Measurements from ENCODE around the gene NOS3. TPM values are rescaled to one million over a fixed set of nuclear protein-coding genes. Genes with fewer than 3 reads are reported as not detected.
A peak's percentile ranks its signal among the peaks of the same experiment; 100 is the strongest.

Gene NOS3
- total RNA-seq, 3 donors from 2014 or later, result 3.8 to 35.1 (median 5.1) TPM

DNA sequence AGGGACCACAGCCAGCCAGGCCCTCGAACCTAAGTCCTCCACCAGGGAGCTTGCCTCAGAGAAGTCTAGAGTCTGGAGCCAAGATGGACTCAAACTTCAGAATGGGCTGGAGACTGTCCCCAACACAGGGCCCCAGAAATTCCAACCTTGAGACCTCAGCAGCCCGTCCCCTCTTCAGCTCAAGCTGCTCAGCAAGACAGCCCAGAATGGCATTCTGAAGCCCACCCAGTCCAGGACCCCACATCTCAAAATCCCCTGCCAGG, 28.6 kb upstream of the NOS3 start:
- TF ChIP-seq CTCF (IDR thresholded peaks at IDR 0.05) (no peak), POLR2A (IDR thresholded peaks at IDR 0.05) (no peak), POLR2AphosphoS5 (IDR thresholded peaks at IDR 0.05) (no peak)
- Histone ChIP-seq H3K36me3 (no peaks in the 10 kb centered on the region), H3K4me1 (no peaks in the 10 kb centered on the region), H3K4me3 (no peak overlapping the region), H3K9me3 (no peaks in the 10 kb centered on the region), H3K27me3 (peaks cover 0 to 53% of the 10 kb centered on the region in 2 donors), H3K27ac (no peak overlapping the region)
- intact Hi-C loops (cut with DNase I; ENCODE audit: low total_unique reads), result loop anchor here (10.0 kb wide), 1 partner anchor 67 kb away; no protein-coding TSS in a partner anchor
- DNase-seq (ENCODE audit: low spot score in 2 of 2), result no peak

DNA sequence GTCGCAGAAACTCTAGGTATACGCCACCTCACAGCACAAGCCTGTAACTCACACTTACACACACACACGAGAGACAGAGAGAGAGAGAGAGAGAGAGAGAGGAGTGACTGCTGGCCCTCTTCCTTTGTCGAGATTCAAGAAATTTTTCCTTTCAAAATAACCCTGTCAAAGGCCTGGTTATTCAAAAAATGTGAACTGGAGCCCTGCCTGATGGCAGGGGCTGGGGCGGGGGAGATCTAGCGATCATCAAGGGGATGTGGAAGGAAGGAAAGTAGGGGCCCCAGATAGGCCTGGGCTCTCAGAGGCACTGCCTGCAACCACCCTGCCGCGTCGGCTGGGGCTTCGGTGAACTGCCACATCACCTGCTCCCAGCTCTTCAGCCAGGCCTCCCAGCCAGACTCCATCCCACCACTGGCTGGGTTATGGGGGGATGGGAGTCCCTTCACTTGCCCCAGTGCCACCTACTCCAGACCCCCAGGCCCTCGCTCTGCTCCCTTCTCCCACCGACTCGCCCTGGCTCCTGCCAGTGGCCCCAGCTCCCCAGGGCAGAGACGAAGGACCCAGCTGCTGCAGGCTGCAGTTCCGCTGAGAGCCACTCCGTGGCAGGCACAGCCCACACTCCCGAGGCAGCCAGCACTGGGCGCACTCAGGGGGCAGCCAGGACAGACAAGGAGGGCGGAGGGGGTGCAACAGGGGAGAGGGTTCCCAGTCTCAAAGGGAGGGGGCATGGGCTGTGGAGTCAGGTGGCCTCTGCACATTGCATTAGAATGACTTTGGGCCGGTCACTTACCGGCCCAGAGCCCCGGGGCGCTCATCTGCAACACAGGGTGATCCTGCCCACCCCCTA, 28.0 kb upstream of the NOS3 start:
- no peaks in the 10 kb centered on the region for H3K9me3 ChIP-seq
- TF ChIP-seq POLR2A (IDR thresholded peaks at IDR 0.05), result no peak
- TF ChIP-seq CTCF (IDR thresholded peaks at IDR 0.05), result peak in 2 of 3 donors; percentile 60 to 66
- DNase-seq (ENCODE audit: low spot score in 2 of 2), result no peak
- intact Hi-C loops (cut with DNase I; ENCODE audit: low total_unique reads), result loop anchor here (10.0 kb wide), 1 partner anchor 68 kb away; no protein-coding TSS in a partner anchor
- no peak overlapping the region for H3K27ac ChIP-seq
- H3K27me3 ChIP-seq, result peaks cover 0 to 48% of the 10 kb centered on the region in 2 donors
- H3K36me3 ChIP-seq, result no peaks in the 10 kb centered on the region
- no peak overlapping the region for H3K4me3 ChIP-seq
- no peaks in the 10 kb centered on the region for H3K4me1 ChIP-seq

DNA sequence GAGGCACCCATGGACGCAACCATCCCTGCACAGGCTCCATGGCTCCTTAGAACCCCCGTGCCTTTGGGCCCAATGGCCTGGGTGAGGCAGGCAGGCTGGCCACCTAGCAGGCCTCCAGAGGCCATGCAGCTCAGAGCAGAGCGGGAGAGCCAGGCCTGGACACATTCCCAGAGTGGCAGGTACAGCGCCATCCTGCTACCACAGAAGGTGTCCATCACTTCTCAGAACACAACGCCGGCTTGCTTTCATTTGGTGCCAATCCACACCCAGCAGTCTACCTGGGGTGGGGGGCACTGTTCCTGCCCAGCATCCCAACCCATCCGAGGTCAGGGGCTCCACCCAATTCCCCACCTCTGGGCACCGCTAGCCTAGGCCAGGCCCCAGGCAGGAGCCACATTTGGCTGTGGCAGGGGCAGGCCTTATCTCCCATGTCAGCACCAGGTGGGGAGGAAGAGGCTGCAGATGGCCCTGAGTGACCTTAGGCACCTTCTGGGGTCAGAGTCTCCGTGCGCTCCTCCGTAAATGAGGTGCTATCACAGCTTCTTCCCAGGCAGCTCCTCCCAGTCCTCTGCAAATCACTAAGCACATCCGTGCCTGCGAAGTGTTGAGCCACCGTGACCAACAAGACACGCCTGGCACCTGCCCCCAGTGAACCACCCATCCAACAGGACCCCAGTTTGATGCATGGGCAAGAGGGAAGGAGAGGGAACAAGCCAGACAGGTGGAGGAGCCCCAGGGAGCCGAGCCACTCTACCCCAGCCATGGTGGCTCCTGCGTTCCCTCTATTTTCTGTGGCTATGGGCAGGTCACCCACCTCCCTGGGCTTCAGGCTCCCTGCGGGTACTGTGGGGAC, 26.9 kb upstream of the NOS3 start:
- peaks cover 0 to 39% of the 10 kb centered on the region in 2 donors for H3K27me3 ChIP-seq
- no peaks in the 10 kb centered on the region for H3K4me1 ChIP-seq
- H3K4me3 ChIP-seq, result no peak overlapping the region
- TF ChIP-seq CTCF (IDR thresholded peaks at IDR 0.05) (no peak), POLR2AphosphoS5 (IDR thresholded peaks at IDR 0.05) (no peak), POLR2A (IDR thresholded peaks at IDR 0.05) (no peak)
- no peak for DNase-seq (ENCODE audit: low spot score in 2 of 2)
- H3K27ac ChIP-seq, result no peak overlapping the region
- no peaks in the 10 kb centered on the region for H3K36me3 ChIP-seq
- intact Hi-C loops (cut with DNase I; ENCODE audit: low total_unique reads), result loop anchor here (10.0 kb wide), 1 partner anchor 69 kb away; no protein-coding TSS in a partner anchor
- H3K9me3 ChIP-seq, result no peaks in the 10 kb centered on the region

GRCh38 chr7:150964593-150965111, 26.2 kb upstream of the NOS3 start:
- Histone ChIP-seq H3K9me3 (no peaks in the 10 kb centered on the region), H3K36me3 (no peaks in the 10 kb centered on the region), H3K27me3 (peaks cover 0 to 32% of the 10 kb centered on the region in 2 donors), H3K4me1 (no peaks in the 10 kb centered on the region), H3K27ac (no peak overlapping the region), H3K4me3 (no peak overlapping the region)
- intact Hi-C loops (cut with DNase I; ENCODE audit: low total_unique reads), result loop anchor here (10.0 kb wide), 1 partner anchor 70 kb away; no protein-coding TSS in a partner anchor
- TF ChIP-seq CTCF (IDR thresholded peaks at IDR 0.05) (no peak), POLR2A (IDR thresholded peaks at IDR 0.05) (no peak)
- no peak for DNase-seq (ENCODE audit: low spot score in 2 of 2)
